Endometrial microvascular endothelial cells (primary cell): ENCODE results near the gene MYH8. TPM values are rescaled to one million over a fixed set of nuclear protein-coding genes. Genes with fewer than 3 reads are reported as not detected.

ENCODE experiments used
- in situ Hi-C: cut with HindIII; loops from 2 replicates; pipeline ENCODE4 v1.10.0; 2017; ENCODE audit warnings: low sequenced_read_pairs, low pct_unique_long_range_greater_than_20kb; ENCODE audit errors: inconsistent ontology term
- total RNA-seq: library from RNA; depleted of rRNA; stranded (reverse); fragments of >200 nt; gene quantifications from one replicate; pipeline ENCODE4 v1.2.3, GENCODE V29; 2015; ENCODE audit errors: inconsistent ontology term

The MYH8 gene
- total RNA-seq, 1 donor from 2014 or later = not detected

DNA sequence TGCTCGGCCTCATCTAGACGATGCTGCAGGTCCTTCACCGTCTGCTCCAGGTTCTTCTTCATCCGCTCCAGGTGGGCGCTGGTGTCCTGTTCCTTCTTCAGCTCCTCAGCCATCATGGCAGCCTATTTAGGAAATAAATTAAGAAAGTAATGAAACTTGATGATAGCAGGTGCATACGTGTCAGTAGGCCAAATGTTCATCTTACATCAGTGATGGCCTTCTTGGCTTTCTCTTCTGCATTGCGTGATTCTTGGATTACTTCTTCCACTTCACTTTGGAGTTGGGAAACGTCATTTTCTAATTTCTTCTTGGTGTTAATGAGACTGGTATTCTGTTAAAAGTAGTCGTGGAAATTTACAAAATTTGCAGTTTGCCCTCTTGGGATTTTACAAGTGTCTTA, 28.9 kb downstream of the MYH8 start:
- in situ Hi-C loops = no loop called here

- in situ Hi-C loops = no loop called here
Observed at GRCh38 chr17:10385871-10386270, 35.9 kb downstream of the MYH8 start.

GRCh38 chr17:10384175-10384574, 37.6 kb downstream of the MYH8 start:
- in situ Hi-C loops = no loop called here

DNA sequence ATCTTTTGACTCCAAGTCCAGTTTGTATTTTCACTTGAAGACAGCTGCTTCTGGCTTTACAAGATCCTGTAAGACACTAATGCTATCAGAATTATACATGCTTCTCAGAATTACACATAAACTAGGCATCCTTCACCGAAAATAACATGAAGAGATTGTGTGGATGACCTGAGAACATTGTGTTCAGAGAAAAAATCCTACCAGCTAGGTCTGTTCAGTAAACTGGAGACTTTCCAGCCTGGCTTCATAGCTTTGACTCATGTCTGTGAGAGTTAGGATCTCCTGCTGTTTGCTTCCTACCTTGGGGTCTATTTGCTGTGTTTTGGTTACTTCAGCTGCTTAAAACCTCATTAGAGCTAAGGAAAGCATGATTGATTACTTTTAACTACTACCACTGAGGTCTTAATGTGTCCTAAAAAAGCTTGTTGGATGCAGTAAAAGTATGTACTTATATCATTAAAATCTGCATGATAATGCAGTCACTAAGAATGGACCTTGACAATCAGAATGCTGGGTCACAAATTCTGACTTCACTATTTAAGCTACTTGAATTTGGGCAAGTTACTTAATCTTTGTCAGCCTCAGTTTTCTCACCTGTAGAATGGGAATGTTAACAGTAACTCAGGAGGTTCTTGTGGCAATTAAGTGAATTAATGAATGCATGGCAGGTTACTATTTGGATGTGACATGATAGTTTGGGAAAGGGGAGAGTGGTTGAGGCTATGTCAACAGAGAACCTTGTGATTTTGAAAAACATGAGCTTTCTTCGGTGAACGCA, 40.9 kb downstream of the MYH8 start:
- in situ Hi-C loops = no loop called here

- in situ Hi-C loops = no loop called here
Observed at GRCh38 chr17:10372906-10373305, 48.8 kb downstream of the MYH8 start, which contains the start of gene MYH13. Gene MYH13, minus strand, starts transcription at chr17:10373006. Its CDS starts 8,476 bp downstream, at chr17:10364530.

- in situ Hi-C loops = no loop called here
Observed at GRCh38 chr17:10370016-10370608, 51.6 kb downstream of the MYH8 start.

DNA sequence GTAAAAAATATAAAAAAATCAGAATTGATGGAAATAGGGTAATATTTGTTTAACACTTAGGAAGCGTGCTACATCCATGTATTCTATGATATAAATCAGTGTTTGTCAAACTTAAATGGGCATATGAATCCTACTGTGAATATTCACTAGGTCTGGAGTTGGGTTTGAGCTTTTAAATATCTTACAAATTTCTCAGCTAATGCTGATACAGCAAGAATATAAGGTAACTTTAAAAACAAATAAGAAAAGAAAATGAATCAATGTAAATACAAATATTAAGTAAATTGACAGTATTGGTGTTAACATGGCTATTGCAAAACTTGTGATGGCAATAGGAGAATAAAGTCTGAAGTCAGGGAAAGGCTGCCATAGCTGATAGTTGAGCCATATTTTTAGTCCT, 52.5 kb downstream of the MYH8 start:
- in situ Hi-C loops = no loop called here

DNA sequence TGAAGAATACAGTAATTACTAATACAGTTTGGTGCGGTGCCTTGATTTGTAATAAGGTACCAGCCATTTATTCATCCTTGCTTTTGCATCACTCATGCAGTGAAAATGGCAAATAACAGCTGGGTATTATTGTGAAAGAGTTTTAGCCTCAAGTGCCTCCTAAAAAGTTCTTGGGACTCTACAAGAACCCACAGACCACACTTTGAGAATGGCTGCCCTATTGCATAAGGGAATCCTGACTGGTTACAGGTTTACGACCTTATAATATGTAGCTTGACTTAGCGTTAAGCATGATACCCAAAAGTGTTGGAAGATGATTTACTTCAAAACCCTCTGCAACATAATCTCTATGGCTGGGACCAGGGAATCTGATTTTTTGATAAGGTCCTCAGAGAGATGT, 53.2 kb downstream of the MYH8 start:
- in situ Hi-C loops = no loop called here

DNA sequence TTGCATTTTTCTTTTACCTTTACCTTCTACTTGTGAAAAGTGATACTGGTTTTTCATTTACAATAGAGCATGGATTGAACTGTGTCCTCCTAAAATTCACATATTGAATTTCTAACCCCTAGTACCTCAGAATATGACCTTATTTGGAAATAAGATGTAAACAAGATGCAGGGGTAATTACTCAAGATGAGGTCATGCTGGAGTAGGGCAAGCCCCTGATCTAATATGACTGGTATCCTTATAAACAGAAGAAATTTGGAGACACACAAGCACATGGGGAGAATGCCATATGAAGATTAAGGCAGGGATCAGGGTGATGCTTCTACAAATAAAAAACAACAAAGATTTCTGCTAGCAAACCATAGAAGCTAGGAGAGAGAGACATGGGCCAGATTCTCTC, 61.2 kb downstream of the MYH8 start:
- in situ Hi-C loops = no loop called here

GRCh38 chr17:10357768-10358167, 64.0 kb downstream of the MYH8 start:
- in situ Hi-C loops = no loop called here

DNA sequence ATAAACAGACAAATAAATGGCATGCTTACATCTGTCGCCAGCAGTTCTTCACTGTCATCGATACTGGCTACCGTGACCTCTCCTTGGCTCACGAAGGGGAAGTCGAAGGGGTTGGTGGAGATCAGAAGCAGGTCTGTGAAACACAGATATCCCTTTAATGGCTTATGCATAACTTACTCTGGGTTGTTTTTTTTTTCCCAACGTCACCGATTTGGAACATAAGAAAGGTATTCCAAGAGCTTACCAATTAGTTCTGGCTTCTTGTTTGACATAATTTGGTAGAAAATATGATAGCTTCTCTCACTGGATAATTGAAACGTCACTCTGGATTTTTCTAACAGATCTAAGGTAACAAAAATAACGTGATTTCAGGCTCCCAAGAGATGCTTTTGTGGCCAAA, 67.1 kb downstream of the MYH8 start:
- in situ Hi-C loops = no loop called here

DNA sequence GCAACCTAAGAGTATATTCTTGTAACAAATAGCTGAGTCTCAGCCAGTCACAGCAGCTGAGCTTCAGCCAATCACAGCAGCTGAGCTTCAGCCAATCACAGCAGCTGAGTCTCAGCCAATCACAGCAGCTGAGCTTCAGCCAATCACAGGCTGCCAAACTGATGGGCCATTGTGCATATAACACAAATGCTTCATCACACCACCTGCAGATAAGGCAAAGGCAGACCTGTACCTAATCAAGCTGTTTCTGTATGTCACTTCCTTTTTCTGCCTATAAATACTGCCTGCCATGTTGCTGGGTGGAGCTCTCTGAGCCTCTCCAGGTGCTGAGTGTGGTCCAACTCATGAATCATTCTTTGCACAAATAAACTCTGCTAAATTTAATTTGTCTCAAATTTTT, 68.9 kb downstream of the MYH8 start:
- in situ Hi-C loops = no loop called here

DNA sequence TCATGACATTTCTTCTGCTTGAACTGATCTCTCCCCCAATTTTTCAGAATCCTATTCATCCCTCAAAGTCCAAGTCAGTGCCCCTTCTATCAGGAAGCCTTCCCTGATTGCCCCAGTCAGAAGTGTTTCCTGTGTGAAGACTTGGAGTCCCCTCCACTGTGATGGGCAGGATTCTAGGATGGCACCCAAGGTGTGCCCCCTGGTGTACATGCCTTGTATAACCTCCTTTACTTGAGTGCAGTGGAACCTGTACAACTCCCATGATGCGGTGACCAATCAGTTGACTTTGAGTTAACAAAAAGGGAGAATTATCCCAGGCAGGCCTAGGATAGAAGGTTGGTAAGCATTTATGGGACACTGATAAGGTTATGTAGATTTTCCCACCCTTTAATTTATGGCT, 72.3 kb downstream of the MYH8 start:
- in situ Hi-C loops = no loop called here

- in situ Hi-C loops = no loop called here
Observed at GRCh38 chr17:10344816-10345215, 76.9 kb downstream of the MYH8 start.

Other genes starting within 250 kb of the MYH8 start
- gene GAS7, start 223.3 kb downstream of the MYH8 start, total RNA-seq = not detected
- gene MYH13, start 48.9 kb downstream of the MYH8 start, total RNA-seq = not detected
- gene MYH4, start 47.6 kb upstream of the MYH8 start, total RNA-seq = not detected
- gene MYH1, start 96.6 kb upstream of the MYH8 start, total RNA-seq = not detected
- gene MYH2, start 127.7 kb upstream of the MYH8 start, total RNA-seq = under 0.01 TPM
- 0.09 TPM for gene MYH3, start 235.4 kb upstream of the MYH8 start, total RNA-seq